Measurements from ENCODE around the gene USP24.
"Not testable (repeated sequence)": the region's sequence is repeated elsewhere in the genome, so short reads cannot be mapped to it uniquely, and the experiment has no call there.

USP24 gene

GRCh38 chr1:55118651-55119329 lies 96.4 kb downstream of the USP24 start:
- Histone ChIP-seq H3K23ac (ENCODE audit: low read length) (no peak overlapping the region), H2BK15ac (replicated peaks; ENCODE audit: low read depth) (no peak overlapping the region), H3K4me3 (ENCODE audit: low read length) (no peak overlapping the region), H4K8ac (ENCODE audit: low read depth, low read length) (no peak overlapping the region), H3K4ac (ENCODE audit: low read depth, low read length) (no peak overlapping the region), H3K27me3 (ENCODE audit: insufficient read depth, low read length, poor library complexity) (no peaks in the 10 kb centered on the region), H3K56ac (ENCODE audit: low read length) (no peak overlapping the region), H3K9ac (ENCODE audit: low read length) (no peak overlapping the region), H3K18ac (ENCODE audit: low read length) (no peak overlapping the region), H3K4me1 (ENCODE audit: control insufficient read depth, low read depth, low read length) (no peaks in the 10 kb centered on the region), H3K79me2 (ENCODE audit: control insufficient read depth, insufficient read depth, low read length) (no peaks in the 10 kb centered on the region), H4K5ac (ENCODE audit: low read length) (no peak overlapping the region), H2AK5ac (ENCODE audit: low read length) (no peak overlapping the region), H3K4me2 (ENCODE audit: low read length) (no peak overlapping the region), H3K36me3 (ENCODE audit: control insufficient read depth, insufficient read depth, low read length) (peaks cover 5% of the 10 kb centered on the region), H2BK120ac (ENCODE audit: low read depth, low read length) (no peak overlapping the region), H3K79me1 (ENCODE audit: low read length) (no peaks in the 10 kb centered on the region), H2BK5ac (ENCODE audit: low read length) (no peak overlapping the region), H3K27ac (ENCODE audit: low read depth, low read length) (no peak overlapping the region)
- WGBS (ENCODE audit: extremely low coverage, insufficient coverage, low lambda C conversion rate) = no CpG with 5 or more reads among the region's 5 CpGs
- DNase-seq = no peak

- Histone ChIP-seq H3K27me3 (ENCODE audit: insufficient read depth, low read length, poor library complexity) (no peaks in the 10 kb centered on the region), H4K5ac (ENCODE audit: low read length) (no peak overlapping the region), H3K56ac (ENCODE audit: low read length) (no peak overlapping the region), H3K18ac (ENCODE audit: low read length) (no peak overlapping the region), H2AK5ac (ENCODE audit: low read length) (no peak overlapping the region), H3K4me3 (ENCODE audit: low read length) (no peak overlapping the region), H4K8ac (ENCODE audit: low read depth, low read length) (no peak overlapping the region), H3K23ac (ENCODE audit: low read length) (no peak overlapping the region), H2BK15ac (replicated peaks; ENCODE audit: low read depth) (no peak overlapping the region), H3K4me1 (ENCODE audit: control insufficient read depth, low read depth, low read length) (no peaks in the 10 kb centered on the region), H3K9ac (ENCODE audit: low read length) (no peak overlapping the region), H2BK5ac (ENCODE audit: low read length) (no peak overlapping the region), H3K4ac (ENCODE audit: low read depth, low read length) (no peak overlapping the region), H3K79me1 (ENCODE audit: low read length) (no peaks in the 10 kb centered on the region), H3K4me2 (ENCODE audit: low read length) (no peak overlapping the region), H3K79me2 (ENCODE audit: control insufficient read depth, insufficient read depth, low read length) (no peaks in the 10 kb centered on the region), H3K27ac (ENCODE audit: low read depth, low read length) (no peak overlapping the region), H2BK120ac (ENCODE audit: low read depth, low read length) (no peak overlapping the region), H3K36me3 (ENCODE audit: control insufficient read depth, insufficient read depth, low read length) (peaks cover 5% of the 10 kb centered on the region)
- DNase-seq = no peak
These were observed 97.2 kb downstream of the USP24 start for GRCh38 chr1:55117941-55118340.

GRCh38 chr1:55109005-55109404 lies 106.2 kb downstream of the USP24 start:
- H3K36me3 ChIP-seq (ENCODE audit: control insufficient read depth, insufficient read depth, low read length); H4K5ac ChIP-seq (ENCODE audit: low read length); H3K4ac ChIP-seq (ENCODE audit: low read depth, low read length): not testable (repeated sequence)

GRCh38 chr1:55107101-55107500 lies 108.1 kb downstream of the USP24 start:
- no peak overlapping the region for H2BK120ac ChIP-seq (ENCODE audit: low read depth, low read length)
- DNase-seq = no peak
- no peak overlapping the region for H3K9ac ChIP-seq (ENCODE audit: low read length)
- H3K36me3 ChIP-seq (ENCODE audit: control insufficient read depth, insufficient read depth, low read length) = peaks cover 6% of the 10 kb centered on the region
- no peak overlapping the region for H3K56ac ChIP-seq (ENCODE audit: low read length)
- H2AK5ac ChIP-seq (ENCODE audit: low read length) = no peak overlapping the region
- no peak overlapping the region for H3K4ac ChIP-seq (ENCODE audit: low read depth, low read length)
- no peaks in the 10 kb centered on the region for H3K79me2 ChIP-seq (ENCODE audit: control insufficient read depth, insufficient read depth, low read length)
- no peak overlapping the region for H2BK5ac ChIP-seq (ENCODE audit: low read length)
- H3K4me3 ChIP-seq (ENCODE audit: low read length) = no peak overlapping the region
- H3K4me2 ChIP-seq (ENCODE audit: low read length) = no peak overlapping the region
- H3K27ac ChIP-seq (ENCODE audit: low read depth, low read length) = no peak overlapping the region
- no peak overlapping the region for H2BK15ac ChIP-seq (replicated peaks; ENCODE audit: low read depth)
- no CpG with 5 or more reads among the region's 6 CpGs for WGBS (ENCODE audit: extremely low coverage, insufficient coverage, low lambda C conversion rate)
- no peak overlapping the region for H3K23ac ChIP-seq (ENCODE audit: low read length)
- H3K4me1 ChIP-seq (ENCODE audit: control insufficient read depth, low read depth, low read length) = no peaks in the 10 kb centered on the region
- no peaks in the 10 kb centered on the region for H3K79me1 ChIP-seq (ENCODE audit: low read length)
- no peaks in the 10 kb centered on the region for H3K27me3 ChIP-seq (ENCODE audit: insufficient read depth, low read length, poor library complexity)
- no peak overlapping the region for H4K5ac ChIP-seq (ENCODE audit: low read length)
- H3K18ac ChIP-seq (ENCODE audit: low read length) = no peak overlapping the region
- no peak overlapping the region for H4K8ac ChIP-seq (ENCODE audit: low read depth, low read length)

More at GRCh38 chr1:55109005-55109404, 106.2 kb downstream of the USP24 start:
- not testable (repeated sequence) for H2BK5ac ChIP-seq (ENCODE audit: low read length); H3K9ac ChIP-seq (ENCODE audit: low read length); H3K4me1 ChIP-seq (ENCODE audit: control insufficient read depth, low read depth, low read length); H3K4me3 ChIP-seq (ENCODE audit: low read length); H3K23ac ChIP-seq (ENCODE audit: low read length); H2AK5ac ChIP-seq (ENCODE audit: low read length); H3K4me2 ChIP-seq (ENCODE audit: low read length); H4K8ac ChIP-seq (ENCODE audit: low read depth, low read length); DNase-seq; H3K18ac ChIP-seq (ENCODE audit: low read length); H3K27ac ChIP-seq (ENCODE audit: low read depth, low read length); H2BK120ac ChIP-seq (ENCODE audit: low read depth, low read length); H3K56ac ChIP-seq (ENCODE audit: low read length); H3K79me1 ChIP-seq (ENCODE audit: low read length); H3K27me3 ChIP-seq (ENCODE audit: insufficient read depth, low read length, poor library complexity); H3K79me2 ChIP-seq (ENCODE audit: control insufficient read depth, insufficient read depth, low read length); H2BK15ac ChIP-seq (replicated peaks; ENCODE audit: low read depth)
- WGBS (ENCODE audit: extremely low coverage, insufficient coverage, low lambda C conversion rate) = no CpG with 5 or more reads among the region's 14 CpGs

- no peak overlapping the region for H4K8ac ChIP-seq (ENCODE audit: low read depth, low read length)
- no peak overlapping the region for H3K27ac ChIP-seq (ENCODE audit: low read depth, low read length)
These were observed 111.3 kb downstream of the USP24 start for GRCh38 chr1:55103891-55104290.

GRCh38 chr1:55095095-55095494 lies 120.1 kb downstream of the USP24 start:
- Histone ChIP-seq H3K56ac (ENCODE audit: low read length) (no peak overlapping the region), H3K4me1 (ENCODE audit: control insufficient read depth, low read depth, low read length) (no peaks in the 10 kb centered on the region), H3K79me1 (ENCODE audit: low read length) (no peaks in the 10 kb centered on the region), H3K79me2 (ENCODE audit: control insufficient read depth, insufficient read depth, low read length) (no peaks in the 10 kb centered on the region), H3K4me2 (ENCODE audit: low read length) (no peak overlapping the region), H3K23ac (ENCODE audit: low read length) (no peak overlapping the region), H3K36me3 (ENCODE audit: control insufficient read depth, insufficient read depth, low read length) (peaks cover 5% of the 10 kb centered on the region), H3K27ac (ENCODE audit: low read depth, low read length) (no peak overlapping the region), H3K18ac (ENCODE audit: low read length) (no peak overlapping the region), H3K4me3 (ENCODE audit: low read length) (no peak overlapping the region), H3K4ac (ENCODE audit: low read depth, low read length) (no peak overlapping the region), H4K8ac (ENCODE audit: low read depth, low read length) (no peak overlapping the region), H3K9ac (ENCODE audit: low read length) (no peak overlapping the region), H4K5ac (ENCODE audit: low read length) (no peak overlapping the region), H3K27me3 (ENCODE audit: insufficient read depth, low read length, poor library complexity) (no peaks in the 10 kb centered on the region), H2BK5ac (ENCODE audit: low read length) (no peak overlapping the region), H2BK120ac (ENCODE audit: low read depth, low read length) (no peak overlapping the region), H2BK15ac (replicated peaks; ENCODE audit: low read depth) (no peak overlapping the region), H2AK5ac (ENCODE audit: low read length) (no peak overlapping the region)
- DNase-seq = no peak
- no CpG with 5 or more reads among the region's 5 CpGs for WGBS (ENCODE audit: extremely low coverage, insufficient coverage, low lambda C conversion rate)

More at GRCh38 chr1:55103891-55104290, 111.3 kb downstream of the USP24 start:
- no peak overlapping the region for H3K4me3 ChIP-seq (ENCODE audit: low read length)
- no peaks in the 10 kb centered on the region for H3K4me1 ChIP-seq (ENCODE audit: control insufficient read depth, low read depth, low read length)
- no peak overlapping the region for H2BK15ac ChIP-seq (replicated peaks; ENCODE audit: low read depth)
- no peak overlapping the region for H3K18ac ChIP-seq (ENCODE audit: low read length)
- no peak overlapping the region for H3K4ac ChIP-seq (ENCODE audit: low read depth, low read length)
- H3K36me3 ChIP-seq (ENCODE audit: control insufficient read depth, insufficient read depth, low read length) = peaks cover 5% of the 10 kb centered on the region
- H3K79me2 ChIP-seq (ENCODE audit: control insufficient read depth, insufficient read depth, low read length) = no peaks in the 10 kb centered on the region
- no peak overlapping the region for H2BK5ac ChIP-seq (ENCODE audit: low read length)
- H3K79me1 ChIP-seq (ENCODE audit: low read length) = no peaks in the 10 kb centered on the region
- no peak overlapping the region for H2AK5ac ChIP-seq (ENCODE audit: low read length)
- H3K27me3 ChIP-seq (ENCODE audit: insufficient read depth, low read length, poor library complexity) = no peaks in the 10 kb centered on the region
- no peak overlapping the region for H4K5ac ChIP-seq (ENCODE audit: low read length)
- H3K9ac ChIP-seq (ENCODE audit: low read length) = no peak overlapping the region
- H2BK120ac ChIP-seq (ENCODE audit: low read depth, low read length) = no peak overlapping the region
- no peak overlapping the region for H3K23ac ChIP-seq (ENCODE audit: low read length)
- no peak overlapping the region for H3K56ac ChIP-seq (ENCODE audit: low read length)
- H3K4me2 ChIP-seq (ENCODE audit: low read length) = no peak overlapping the region
- no CpG with 5 or more reads among the region's 2 CpGs for WGBS (ENCODE audit: extremely low coverage, insufficient coverage, low lambda C conversion rate)
- DNase-seq = no peak
